H1 (cell line): ENCODE results near the gene FBN3.

Experiments used
- CTCF ChIP-seq, 3 experiments: IDR thresholded peaks; 1 replicate in 2 of 3; 2 replicates in 1 of 3; pipeline versions ENCODE4 v1.5.1 to v1.6.1; 2011; ENCODE audit warnings: low read length in 3 of 3, mild to moderate bottlenecking in 3 of 3, inconsistent platforms in 2 of 3, low read depth in 1 of 3, moderate library complexity in 1 of 3; ENCODE audit not compliant: insufficient read depth in 1 of 3; ENCODE audit errors: control extremely low read depth in 1 of 3
- EZH2 ChIP-seq: fragments of 200-600 bp; sonication (generic); IDR thresholded peaks from 2 replicates; pipeline ENCODE4 v1.7.1; 2012; ENCODE audit warnings: low read depth, mild to moderate bottlenecking, moderate library complexity, low read length, inconsistent platforms; ENCODE audit not compliant: severe bottlenecking
- MAFK ChIP-seq: IDR thresholded peaks from 2 replicates; pipeline ENCODE4 v1.6.1; 2012; ENCODE audit warnings: low read depth, mild to moderate bottlenecking, improper control_type of control experiment, low read length
- NRF1 ChIP-seq: IDR thresholded peaks from 2 replicates; pipeline ENCODE4 v1.6.1; 2011; ENCODE audit warnings: mild to moderate bottlenecking, low read depth, low read length, improper control_type of control experiment
- PHF8 ChIP-seq: fragments of 200-600 bp; sonication (generic); conservative IDR thresholded peaks from 2 replicates; pipeline ENCODE4 v1.7.1; 2012; ENCODE audit warnings: low read depth, mild to moderate bottlenecking, inconsistent platforms, low read length, moderate library complexity
- POLR2A ChIP-seq, 2 experiments: IDR thresholded peaks; 1 replicate in 1 of 2; 2 replicates in 1 of 2; pipeline ENCODE4 v1.6.1; 2011; ENCODE audit warnings: low read depth in 2 of 2, low read length in 2 of 2, mild to moderate bottlenecking in 2 of 2; ENCODE audit errors: control extremely low read depth in 1 of 2
- POLR2AphosphoS5 ChIP-seq: IDR thresholded peaks from 2 replicates; pipeline ENCODE4 v1.6.1; 2011; ENCODE audit warnings: low read depth, low read length
- SIRT6 ChIP-seq: IDR thresholded peaks from one replicate; pipeline ENCODE4 v1.7.1; 2012; ENCODE audit warnings: low read length, inconsistent platforms
- TAF1 ChIP-seq: IDR thresholded peaks from 2 replicates; pipeline ENCODE4 v1.6.1; 2011; ENCODE audit warnings: mild to moderate bottlenecking, low read depth, low read length
- USF2 ChIP-seq: IDR thresholded peaks from 2 replicates; pipeline ENCODE4 v1.6.1; 2011; ENCODE audit warnings: low read length, improper control_type of control experiment

GRCh38 chr19:8050274-8051096, 98.9 kb downstream of the FBN3 start:
- no peak for TF ChIP-seq CTCF (IDR thresholded peaks at IDR 0.05; ENCODE audit: control extremely low read depth in 1 of 3, insufficient read depth in 1 of 3, low read depth in 1 of 3, low read length in 3 of 3)
- no peak for TF ChIP-seq SIRT6
- peak; percentile 60 for TF ChIP-seq POLR2AphosphoS5
- TF ChIP-seq NRF1, result no peak
- TF ChIP-seq EZH2, result no peak
- peak; percentile 70; the same call in 1 of the 2 replicates for TF ChIP-seq TAF1
- no peak for TF ChIP-seq USF2
- peak in 1 of 2 experiments; percentile 60; a peak in 2 of 3 replicates for TF ChIP-seq POLR2A (IDR thresholded peaks at IDR 0.05; ENCODE audit: control extremely low read depth in 1 of 2, low read depth in 2 of 2, low read length in 2 of 2)
- no peak for TF ChIP-seq MAFK
- TF ChIP-seq PHF8, result peak; percentile 64; the same call in 1 of the 2 replicates
